ENCODE results near the gene LCN10. TPM values are rescaled to one million over a fixed set of nuclear protein-coding genes. Genes with fewer than 3 reads are reported as not detected.
A peak's percentile ranks its signal among the peaks of the same experiment; 100 is the strongest.

The LCN10 gene
- polyA plus RNA-seq, 3 donors, result 0.16 TPM; not detected in 2

GRCh38 chr9:136791516-136792276, 49.0 kb upstream of the LCN10 start:
- Histone ChIP-seq H4K20me1 (ENCODE audit: insufficient read depth, low read length) (peaks cover 14% of the 10 kb centered on the region), H3K79me2 (ENCODE audit: insufficient read depth, low read length) (peaks cover 4% of the 10 kb centered on the region), H3K27ac (ENCODE audit: low read depth in 1 of 2, low read length in 2 of 2) (peak overlapping the region; percentile 81 to 82), H2AFZ (ENCODE audit: insufficient read depth, low read depth, low read length, poor library complexity, severe bottlenecking) (peak overlapping the region; percentile 89), H3K36me3 (replicated peaks in 1 of 2; ENCODE audit: control insufficient read depth in 1 of 2, insufficient read depth in 2 of 2, low read length in 2 of 2) (no peaks in the 10 kb centered on the region), H3K4me3 (replicated peaks in 1 of 3; ENCODE audit: low read depth in 2 of 3, low read length in 3 of 3) (peak overlapping the region; percentile 50 to 81 (median 55)), H3K27me3 (ENCODE audit: control insufficient read depth in 2 of 2, insufficient read depth in 2 of 2, low read length in 2 of 2) (peaks cover 0 to 13% of the 10 kb centered on the region in 2 donors), H3K9me3 (replicated peaks in 1 of 2; ENCODE audit: control insufficient read depth in 1 of 2, insufficient read depth in 1 of 2, low read length in 2 of 2) (no peaks in the 10 kb centered on the region), H3K4me2 (replicated peaks; ENCODE audit: extremely low read depth, low read length, poor library complexity, severe bottlenecking) (peak overlapping the region; percentile 94), H3K4me1 (ENCODE audit: control insufficient read depth in 1 of 2, insufficient read depth in 2 of 2, low read length in 2 of 2) (peaks cover 29 to 35% of the 10 kb centered on the region in 2 donors), H3K9ac (ENCODE audit: insufficient read depth, low read length, poor library complexity, severe bottlenecking) (peak overlapping the region; percentile 66)
- under 1% methylated on average over 24 of the region's 29 CpGs for WGBS (ENCODE audit: insufficient coverage)
- intact Hi-C loops (cut with micrococcal nuclease), result loop anchor here (2.0 to 5.0 kb wide), 4 partner anchors 15 to 309 kb away; partner anchors contain the start of genes PAXX (in 1 of the 2), PHPT1 (in 1 of the 2), RABL6 (in 1 of the 2) and SEC16A (in 1 of the 2)
- DNase-seq, result peak; percentile 41 to 61 (median 43)
- Mint-ChIP-seq H3K27ac (peak overlapping the region; percentile 81 to 94 (median 86)), H3K9me3 (peaks cover 0 to 2% (median 0%) of the 10 kb centered on the region in 7 donors), H3K4me1 (peaks cover 27% of the 10 kb centered on the region), H3K27me3 (ENCODE audit: low read depth in 3 of 3) (peaks cover 11 to 23% (median 15%) of the 10 kb centered on the region in 3 donors), H3K36me3 (peaks cover 12% of the 10 kb centered on the region in 2 donors), H3K4me3 (peak overlapping the region; percentile 75 to 84)
- peak; percentile 99 for TF ChIP-seq CTCF (IDR thresholded peaks at IDR 0.05)

- H3K9me3 Mint-ChIP-seq, result peaks cover 0 to 1% (median 0%) of the 10 kb centered on the region in 7 donors
- Histone ChIP-seq H3K4me1 (ENCODE audit: control insufficient read depth in 1 of 2, insufficient read depth in 2 of 2, low read length in 2 of 2) (peaks cover 29 to 35% of the 10 kb centered on the region in 2 donors), H4K20me1 (ENCODE audit: insufficient read depth, low read length) (peaks cover 14% of the 10 kb centered on the region), H3K36me3 (replicated peaks in 1 of 2; ENCODE audit: control insufficient read depth in 1 of 2, insufficient read depth in 2 of 2, low read length in 2 of 2) (no peaks in the 10 kb centered on the region), H3K9me3 (replicated peaks in 1 of 2; ENCODE audit: control insufficient read depth in 1 of 2, insufficient read depth in 1 of 2, low read length in 2 of 2) (no peaks in the 10 kb centered on the region), H3K27ac (ENCODE audit: low read depth in 1 of 2, low read length in 2 of 2) (peak within 1 kb of the TSS; percentile 81 to 82), H3K4me2 (replicated peaks; ENCODE audit: extremely low read depth, low read length, poor library complexity, severe bottlenecking) (peak within 1 kb of the TSS; percentile 94), H2AFZ (ENCODE audit: insufficient read depth, low read depth, low read length, poor library complexity, severe bottlenecking) (peak within 1 kb of the TSS; percentile 89), H3K79me2 (ENCODE audit: insufficient read depth, low read length) (peaks cover 4% of the 10 kb centered on the region), H3K27me3 (ENCODE audit: control insufficient read depth in 2 of 2, insufficient read depth in 2 of 2, low read length in 2 of 2) (peaks cover 0 to 5% of the 10 kb centered on the region in 2 donors), H3K9ac (ENCODE audit: insufficient read depth, low read length, poor library complexity, severe bottlenecking) (peak within 1 kb of the TSS; percentile 66), H3K4me3 (replicated peaks in 1 of 3; ENCODE audit: low read depth in 2 of 3, low read length in 3 of 3) (peak within 1 kb of the TSS; percentile 50 to 81 (median 55))
- H3K27me3 Mint-ChIP-seq (ENCODE audit: low read depth in 3 of 3), result peaks cover 3 to 14% (median 7%) of the 10 kb centered on the region in 3 donors
- peak within 1 kb of the TSS; percentile 75 to 86 for H3K4me3 Mint-ChIP-seq
- intact Hi-C loops (cut with micrococcal nuclease), result loop anchor here (2.0 to 5.0 kb wide), 4 partner anchors 16 to 308 kb away; partner anchors contain the start of genes PAXX (in 1 of the 2), PHPT1 (in 1 of the 2), RABL6 (in 1 of the 2) and SEC16A (in 1 of the 2)
- H3K36me3 Mint-ChIP-seq, result peaks cover 12% of the 10 kb centered on the region in 2 donors
- peak within 1 kb of the TSS; percentile 83 to 96 (median 93) for H3K27ac Mint-ChIP-seq
- H3K4me1 Mint-ChIP-seq, result peaks cover 25% of the 10 kb centered on the region
- WGBS (ENCODE audit: insufficient coverage), result under 1% methylated on average over 68 of the region's 70 CpGs
- DNase-seq, result peak; percentile 97 to 99 (median 99)
- no peak for TF ChIP-seq CTCF (IDR thresholded peaks at IDR 0.05)
Measured at GRCh38 chr9:136790640-136791515, 48.1 kb upstream of the LCN10 start, which contains the start of gene TMEM141. TSS of gene TMEM141 (plus strand) at chr9:136791344. CDS start at chr9:136791371, 27 bp downstream.

Measured in CD14-positive monocyte (primary cell).